ENCODE measurements around the gene GIPC1.
"Not testable (repeated sequence)": the region's sequence is repeated elsewhere in the genome, so short reads cannot be mapped to it uniquely, and the experiment has no call there.

GIPC1 gene

DNA sequence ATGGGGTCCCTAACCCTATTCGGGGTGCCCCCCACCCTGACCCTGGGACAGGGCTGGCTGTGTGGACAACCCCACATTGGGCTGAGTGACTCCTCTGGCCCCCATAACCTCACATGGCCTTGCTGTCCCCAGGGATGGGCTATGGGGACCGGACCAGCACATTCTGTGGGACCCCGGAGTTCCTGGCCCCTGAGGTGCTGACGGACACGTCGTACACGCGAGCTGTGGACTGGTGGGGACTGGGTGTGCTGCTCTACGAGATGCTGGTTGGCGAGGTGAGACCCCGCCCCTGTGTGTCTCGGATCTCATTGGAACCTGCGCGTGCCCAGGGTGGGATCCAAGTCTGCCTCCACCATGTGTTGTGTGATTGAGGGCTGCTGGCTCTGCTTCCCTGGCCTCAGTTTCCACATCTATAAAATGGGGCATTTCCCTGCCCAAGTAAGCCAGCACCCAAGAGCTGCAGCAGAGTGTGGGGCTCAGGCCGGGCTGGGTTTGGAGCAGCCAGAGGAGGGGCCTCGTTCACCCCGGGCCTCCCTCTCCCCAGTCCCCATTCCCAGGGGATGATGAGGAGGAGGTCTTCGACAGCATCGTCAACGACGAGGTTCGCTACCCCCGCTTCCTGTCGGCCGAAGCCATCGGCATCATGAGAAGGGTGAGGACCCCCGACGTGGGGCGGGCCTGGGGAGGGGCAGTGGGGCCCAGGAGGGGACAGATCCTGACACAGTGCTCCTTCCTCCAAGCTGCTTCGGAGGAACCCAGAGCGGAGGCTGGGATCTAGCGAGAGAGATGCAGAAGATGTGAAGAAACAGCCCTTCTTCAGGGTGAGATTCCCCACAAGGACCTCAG, 25.7 kb downstream of the GIPC1 start:
- no peak for DNase-seq

- DNase-seq = no peak
Observed at GRCh38 chr19:14467816-14468215, 28.1 kb downstream of the GIPC1 start.

- no peak for DNase-seq
Observed at GRCh38 chr19:14467391-14467790, 28.5 kb downstream of the GIPC1 start.

- no peak for DNase-seq
Observed at GRCh38 chr19:14463747-14464146, 32.2 kb downstream of the GIPC1 start.

GRCh38 chr19:14462401-14462800, 33.5 kb downstream of the GIPC1 start:
- DNase-seq = not testable (repeated sequence)

DNA sequence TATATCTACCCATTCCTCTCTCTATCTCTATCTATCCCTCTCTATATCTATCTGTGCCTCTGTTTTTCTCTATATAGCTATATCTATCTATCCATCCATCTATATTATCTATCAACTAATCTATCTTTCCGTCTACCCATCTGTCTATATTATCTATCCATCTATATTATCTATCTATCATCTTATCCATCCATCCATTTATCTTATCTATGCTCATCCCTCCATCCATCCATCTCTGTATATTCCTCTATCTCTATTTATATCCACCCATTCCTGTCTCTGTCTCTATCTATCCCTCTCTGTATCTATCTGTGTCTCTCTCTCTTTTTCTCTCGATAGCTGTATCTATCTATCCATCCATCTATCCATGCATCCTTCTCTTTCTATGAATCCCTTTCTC, 35.0 kb downstream of the GIPC1 start:
- no peak for DNase-seq

DNA sequence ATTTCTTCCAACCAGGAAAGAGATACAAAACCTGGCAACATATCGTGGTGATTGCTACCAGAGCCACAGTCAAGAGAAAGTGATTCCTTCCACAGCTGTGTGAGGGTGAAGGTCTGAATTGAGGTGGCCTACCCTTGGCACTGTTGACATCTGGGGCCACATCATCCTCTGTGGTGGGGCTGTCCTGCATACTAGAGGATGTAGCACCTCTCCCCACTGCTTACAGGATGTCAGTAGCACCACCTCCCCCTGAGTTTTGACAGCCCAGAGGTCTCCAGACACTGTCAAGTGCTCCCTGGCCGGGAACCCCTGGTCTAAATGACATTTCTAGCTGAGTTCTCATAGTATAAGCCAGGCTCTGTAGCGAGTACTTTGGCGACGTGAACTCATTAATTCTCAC, 36.2 kb downstream of the GIPC1 start:
- no peak for DNase-seq

- DNase-seq = not testable (repeated sequence)
Observed at GRCh38 chr19:14452303-14452702, 43.6 kb downstream of the GIPC1 start.

DNA sequence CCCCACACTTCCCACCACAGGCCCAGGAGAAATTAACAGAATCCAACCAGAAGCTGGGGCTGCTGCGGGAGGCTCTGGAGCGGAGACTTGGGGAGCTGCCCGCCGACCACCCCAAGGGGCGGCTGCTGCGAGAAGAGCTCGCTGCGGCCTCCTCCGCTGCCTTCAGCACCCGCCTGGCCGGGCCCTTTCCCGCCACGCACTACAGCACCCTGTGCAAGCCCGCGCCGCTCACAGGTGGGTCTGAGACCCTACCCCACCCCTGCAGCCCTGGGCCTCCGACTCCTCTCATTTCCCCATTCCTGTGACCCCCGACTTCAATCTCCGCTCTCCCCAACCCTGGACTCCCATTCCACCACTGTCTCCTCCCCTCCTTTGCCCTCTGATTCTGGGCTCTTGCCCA, 45.1 kb downstream of the GIPC1 start:
- DNase-seq = no peak

DNA sequence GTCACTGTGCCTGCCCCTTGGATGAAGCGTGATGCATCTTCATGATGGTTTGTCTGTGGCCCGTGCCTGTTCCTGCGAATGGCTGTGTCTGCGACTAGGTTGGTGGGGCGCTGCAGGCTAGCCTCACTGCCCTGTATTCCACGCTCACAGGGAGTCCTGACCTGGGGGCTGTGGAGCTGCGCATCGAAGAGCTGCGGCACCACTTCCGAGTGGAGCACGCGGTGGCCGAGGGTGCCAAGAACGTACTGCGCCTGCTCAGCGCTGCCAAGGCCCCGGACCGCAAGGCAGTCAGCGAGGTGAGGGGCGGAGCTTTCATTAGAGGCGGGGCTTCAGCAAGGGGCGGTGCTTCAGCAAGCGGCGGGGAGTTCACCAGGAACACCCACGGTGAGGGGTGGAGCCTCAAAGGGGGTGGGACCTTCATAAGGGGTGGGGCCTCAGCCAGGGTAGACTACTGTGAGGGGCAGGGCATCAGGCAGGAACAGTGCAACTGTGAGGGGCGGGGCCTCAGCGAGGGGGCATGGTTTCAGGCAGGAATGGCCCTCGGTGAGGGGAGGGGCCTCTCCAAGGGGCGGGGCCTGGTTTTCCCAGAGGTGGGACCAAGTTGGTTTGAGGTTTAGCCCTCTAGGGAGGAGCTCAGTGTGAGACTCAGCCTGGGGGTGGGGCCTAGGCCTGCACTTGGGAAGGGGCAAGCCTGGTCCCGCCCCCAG, 45.6 kb downstream of the GIPC1 start:
- DNase-seq = peak in 1 of 4 experiments; percentile 21

GRCh38 chr19:14449321-14449720, 46.6 kb downstream of the GIPC1 start:
- no peak for DNase-seq

GRCh38 chr19:14446336-14447036, 49.4 kb downstream of the GIPC1 start:
- DNase-seq = no peak

DNA sequence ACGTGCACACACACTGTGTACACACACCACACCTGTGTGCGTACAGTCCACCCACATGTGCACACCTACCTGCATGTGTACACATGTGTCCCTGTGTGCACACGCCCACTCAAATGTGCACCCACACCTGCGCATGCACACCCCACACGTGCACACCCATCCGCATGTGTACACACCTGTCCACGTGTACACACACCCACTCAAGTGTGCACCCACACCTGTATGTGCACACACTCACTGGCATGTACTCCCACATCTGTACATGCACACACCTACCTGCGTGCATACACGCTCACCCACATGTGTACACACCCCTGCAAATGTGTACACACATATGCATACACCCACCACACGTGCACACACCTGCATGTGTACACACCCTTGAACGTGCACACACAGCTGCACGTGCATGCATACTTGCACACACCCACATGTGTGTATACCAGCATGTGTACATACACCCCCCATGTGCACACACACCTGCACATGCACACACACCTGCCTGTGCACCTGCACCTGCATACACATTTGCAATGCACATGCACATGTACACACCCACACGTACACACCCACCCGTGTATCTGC, 52.2 kb downstream of the GIPC1 start:
- no peak for DNase-seq

DNA sequence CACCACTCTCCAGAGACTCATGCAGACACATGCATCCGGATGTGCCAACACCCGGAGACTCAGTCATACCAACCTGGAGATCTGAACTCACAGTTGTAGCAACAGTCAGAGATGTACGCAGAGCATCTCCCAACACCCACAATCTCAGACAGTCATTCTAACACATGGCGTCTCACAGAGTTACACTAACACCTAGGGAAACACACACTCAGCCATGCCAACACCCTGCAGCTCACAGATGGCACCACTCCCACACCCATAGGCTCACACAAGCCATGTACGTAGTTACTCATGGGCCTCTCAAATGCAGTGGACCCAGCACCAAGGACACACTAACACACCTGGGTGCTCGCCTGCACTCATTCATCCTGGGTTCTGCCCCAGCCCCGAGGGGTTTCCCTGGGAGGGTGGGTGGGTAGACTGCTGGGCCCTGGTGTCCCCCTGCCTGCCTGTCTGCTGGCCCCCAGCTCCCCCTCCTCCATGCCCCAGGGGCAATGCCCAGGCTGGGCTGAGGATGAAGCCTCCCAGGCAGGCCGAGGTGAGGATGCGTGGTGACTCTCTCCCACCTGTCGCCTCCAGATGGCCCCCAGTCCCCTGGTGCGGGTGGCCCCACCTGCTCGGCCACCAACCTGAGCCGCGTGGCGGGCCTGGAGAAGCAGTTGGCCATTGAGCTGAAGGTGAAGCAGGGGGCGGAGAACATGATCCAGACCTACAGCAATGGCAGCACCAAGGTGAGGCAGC, 52.9 kb downstream of the GIPC1 start:
- DNase-seq = no peak

- DNase-seq = no peak
Observed at GRCh38 chr19:14441041-14441938, 54.6 kb downstream of the GIPC1 start.

GRCh38 chr19:14440049-14440448, 55.9 kb downstream of the GIPC1 start:
- DNase-seq = peak; percentile 54 to 78 (median 65)

DNA sequence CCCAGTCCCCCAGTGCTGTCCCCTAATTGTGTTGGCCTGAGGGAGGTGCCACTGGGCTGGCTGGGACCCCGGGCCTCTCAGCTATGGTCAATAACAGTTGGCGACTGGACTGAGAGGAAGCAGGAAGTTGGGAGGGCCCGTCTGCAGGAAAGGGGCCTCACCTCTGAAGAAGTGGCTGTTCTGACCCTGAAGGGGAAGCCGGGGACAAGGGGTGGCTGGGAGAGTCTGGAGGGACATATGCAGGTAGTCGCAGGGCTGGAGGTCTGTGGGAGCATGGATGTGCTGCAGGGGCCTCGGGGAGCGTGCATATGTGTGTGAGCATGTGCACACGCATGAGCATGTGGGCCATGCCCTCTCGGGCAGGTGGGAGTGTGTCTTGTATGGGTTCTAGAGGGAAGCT, 56.9 kb downstream of the GIPC1 start:
- DNase-seq = no peak

GRCh38 chr19:14437578-14438140, 58.3 kb downstream of the GIPC1 start:
- no peak for DNase-seq

DNA sequence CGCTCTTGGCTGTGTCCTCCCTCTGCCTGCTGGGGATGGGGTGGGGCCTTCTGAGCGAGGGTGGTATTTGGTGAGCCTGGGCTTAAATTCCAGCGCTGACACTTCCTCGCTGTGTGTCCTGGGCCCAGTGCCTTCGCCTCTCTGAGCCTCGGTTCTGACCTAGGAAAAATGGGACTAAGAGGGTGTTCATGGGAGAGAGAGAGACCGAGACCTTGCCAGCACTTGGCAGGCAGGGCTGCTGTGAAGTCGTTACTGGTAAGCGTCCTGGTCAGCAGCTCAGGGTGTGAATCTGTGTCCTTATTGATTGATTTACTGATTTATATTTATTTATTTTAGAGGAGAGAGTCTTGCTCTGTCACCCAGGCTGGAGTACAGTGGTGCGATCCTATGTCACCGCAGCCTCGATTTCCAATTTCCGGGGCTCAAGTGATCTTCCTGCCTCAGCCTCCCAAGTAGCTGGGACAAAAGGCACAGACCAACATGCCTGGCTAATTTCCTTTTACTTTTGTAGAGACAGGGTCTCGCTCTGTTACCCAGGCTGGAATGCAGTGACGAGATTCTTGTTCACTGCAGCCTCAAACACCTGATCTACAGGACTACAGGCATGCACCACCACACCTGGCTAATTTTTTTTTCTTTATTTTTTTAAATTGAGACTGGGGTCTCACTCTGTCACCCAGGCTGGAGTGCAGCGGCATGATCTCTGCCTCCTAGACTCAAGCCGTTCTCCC, 60.4 kb downstream of the GIPC1 start:
- no peak for DNase-seq

GRCh38 chr19:14434543-14435319, 61.2 kb downstream of the GIPC1 start:
- no peak for DNase-seq

All from activated CD4-positive, CD25-positive, alpha-beta regulatory T cell (primary cell).